GM19025 (cell line): ENCODE measurements around the gene STK24.

Experiments
- ATAC-seq: cut with Tn5 transposase; IDR thresholded peaks from one replicate; pipeline ENCODE4 v1.9.1; 2021; ENCODE audit warnings: mild to moderate bottlenecking, low read depth, moderate library complexity; ENCODE audit not compliant: unreplicated experiment

STK24 gene

DNA sequence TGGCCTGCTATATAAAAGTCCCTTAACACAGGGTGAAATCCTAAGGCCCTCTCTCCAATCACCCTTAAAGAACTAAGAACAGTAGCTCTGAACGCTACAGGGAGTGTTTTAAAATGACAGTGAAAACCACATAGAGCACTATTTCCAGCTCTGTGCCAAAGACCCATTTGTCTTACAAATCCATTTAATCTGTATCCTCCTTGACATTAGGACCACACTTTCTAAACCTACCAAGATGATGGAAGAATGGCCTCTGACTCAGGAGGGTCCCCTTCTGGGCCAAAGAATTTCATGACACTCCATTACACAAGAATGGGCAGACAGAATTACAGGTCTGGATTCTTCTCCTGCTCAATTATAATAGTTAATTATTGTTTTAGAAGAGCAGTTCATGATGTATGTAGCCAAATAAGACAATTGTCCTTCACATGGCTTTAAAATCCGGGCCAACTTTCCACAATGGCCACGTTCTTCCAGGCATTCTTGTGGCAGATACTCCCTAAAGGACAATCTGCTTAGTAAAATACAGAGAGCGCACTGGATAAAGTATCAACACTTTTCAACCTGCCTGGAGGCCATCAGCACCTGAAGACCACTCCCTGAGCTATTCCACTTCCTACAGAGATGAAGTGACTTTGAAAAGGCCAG lies 61.0 kb downstream of the STK24 start:
- ATAC-seq, result no peak

- ATAC-seq, result no peak
These were observed 62.6 kb downstream of the STK24 start for GRCh38 chr13:98514288-98514687.

DNA sequence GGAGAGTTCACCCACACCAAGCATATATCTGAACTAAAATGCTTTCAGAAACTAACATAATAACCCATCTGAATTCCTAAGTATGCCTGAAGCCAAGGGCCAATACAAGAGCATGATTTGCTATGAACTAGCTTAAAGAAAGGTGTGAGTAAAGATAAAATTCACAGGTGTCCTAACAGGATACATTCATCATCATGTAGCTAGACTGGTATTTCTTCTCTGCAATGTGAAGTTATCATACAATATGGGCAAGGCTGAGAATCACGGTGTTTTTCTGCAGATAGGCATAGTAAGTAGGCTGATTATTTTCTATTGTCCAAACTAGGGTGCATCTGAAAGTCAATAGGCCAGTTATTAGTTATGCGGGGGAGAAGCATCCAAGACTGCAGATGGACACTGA lies 63.1 kb downstream of the STK24 start:
- ATAC-seq, result no peak

DNA sequence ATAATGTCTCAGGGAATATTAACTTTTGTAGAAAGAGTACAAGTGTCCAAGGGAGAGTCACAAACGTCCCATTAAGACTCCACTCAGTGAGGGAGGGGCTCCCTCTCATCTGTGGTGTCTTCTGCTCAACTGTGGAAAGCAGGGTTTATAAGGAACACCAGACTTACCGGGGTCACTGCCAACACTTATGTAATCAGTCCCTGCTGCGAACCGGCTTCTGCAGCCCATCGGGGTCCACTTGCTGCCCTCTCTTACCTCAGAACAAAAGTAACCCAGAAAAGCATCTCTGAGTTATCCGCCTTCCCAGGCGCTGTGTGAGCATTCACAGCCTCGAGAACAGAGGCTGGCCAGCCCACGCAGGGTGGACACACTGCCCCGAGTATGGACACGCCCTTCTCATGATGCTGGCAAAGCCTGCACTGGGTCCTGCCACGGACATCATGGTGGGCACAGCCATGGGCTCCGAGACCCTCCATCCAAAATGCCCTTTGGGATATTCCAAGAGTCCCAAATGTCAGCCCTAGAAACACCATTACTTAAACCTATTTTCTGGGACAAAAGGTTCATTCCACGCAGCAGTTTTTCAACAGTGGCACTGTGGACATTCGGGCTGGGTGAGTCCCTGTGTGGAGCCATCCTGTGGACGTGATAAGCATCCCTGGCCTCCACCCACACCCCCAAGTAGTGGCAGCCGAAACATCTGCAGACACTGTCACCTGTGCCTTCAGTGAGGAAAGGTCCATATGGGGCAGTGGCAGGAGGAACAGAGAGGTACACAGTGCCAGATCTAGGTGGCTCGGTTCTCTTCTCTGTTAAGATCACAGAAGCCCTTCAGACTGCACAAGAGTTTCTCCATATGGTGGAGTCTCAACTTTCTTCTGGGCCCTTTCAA lies 63.9 kb downstream of the STK24 start:
- ATAC-seq, result no peak

- no peak for ATAC-seq
These were observed 65.5 kb downstream of the STK24 start for GRCh38 chr13:98511435-98511834.

- ATAC-seq, result no peak
These were observed 66.8 kb downstream of the STK24 start for GRCh38 chr13:98510156-98510509.

- peak; percentile 36 for ATAC-seq
These were observed 67.4 kb downstream of the STK24 start for GRCh38 chr13:98509271-98510155.

GRCh38 chr13:98508685-98509084 lies 68.2 kb downstream of the STK24 start:
- ATAC-seq, result no peak

GRCh38 chr13:98508280-98508679 lies 68.6 kb downstream of the STK24 start:
- no peak for ATAC-seq

DNA sequence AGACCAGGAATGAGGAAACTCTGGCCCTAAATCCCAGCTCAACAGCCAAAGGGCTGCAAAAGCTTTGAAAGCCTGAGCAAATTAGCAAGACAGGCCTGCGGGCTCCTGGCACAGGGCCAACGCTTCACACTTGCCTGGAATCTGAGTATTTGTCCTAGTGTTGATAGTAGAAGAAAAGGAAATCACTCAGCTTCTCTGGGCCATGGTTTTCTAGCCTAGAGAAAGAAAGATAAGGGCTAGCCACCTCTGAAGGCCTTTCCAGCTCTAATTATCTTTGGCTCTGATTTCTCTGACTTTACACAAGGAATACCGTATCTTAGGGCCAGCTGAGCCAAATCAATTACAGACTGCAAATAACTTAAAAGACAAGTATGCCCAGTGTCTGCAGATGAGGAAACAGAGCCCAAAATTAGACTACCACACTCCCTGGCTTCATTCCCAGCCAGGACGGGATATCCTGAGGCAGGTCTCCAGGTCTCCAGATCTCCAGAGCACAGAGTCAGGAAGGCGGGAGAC lies 69.6 kb downstream of the STK24 start:
- ATAC-seq, result no peak

GRCh38 chr13:98506728-98507230 lies 70.1 kb downstream of the STK24 start:
- ATAC-seq, result no peak

DNA sequence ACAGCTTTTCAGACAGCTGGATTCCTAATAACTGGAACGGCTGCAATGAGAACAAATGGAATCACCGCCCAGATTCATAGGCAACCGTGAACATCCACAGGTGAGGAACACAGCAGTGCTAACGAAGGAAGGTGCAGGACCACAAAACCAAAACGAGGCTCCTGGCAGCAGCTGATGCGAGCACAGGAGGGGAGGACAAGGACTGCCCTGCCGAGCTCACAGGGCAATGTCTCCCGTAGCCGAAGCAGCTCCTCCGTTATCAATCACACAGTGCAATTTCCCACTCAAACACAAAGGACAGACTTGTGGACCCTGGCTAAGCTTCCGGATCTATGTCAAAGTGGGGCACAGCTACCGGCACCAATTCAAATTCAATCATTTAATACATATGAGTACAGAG lies 70.6 kb downstream of the STK24 start:
- ATAC-seq, result no peak

GRCh38 chr13:98505217-98505616 lies 71.7 kb downstream of the STK24 start:
- ATAC-seq, result no peak

DNA sequence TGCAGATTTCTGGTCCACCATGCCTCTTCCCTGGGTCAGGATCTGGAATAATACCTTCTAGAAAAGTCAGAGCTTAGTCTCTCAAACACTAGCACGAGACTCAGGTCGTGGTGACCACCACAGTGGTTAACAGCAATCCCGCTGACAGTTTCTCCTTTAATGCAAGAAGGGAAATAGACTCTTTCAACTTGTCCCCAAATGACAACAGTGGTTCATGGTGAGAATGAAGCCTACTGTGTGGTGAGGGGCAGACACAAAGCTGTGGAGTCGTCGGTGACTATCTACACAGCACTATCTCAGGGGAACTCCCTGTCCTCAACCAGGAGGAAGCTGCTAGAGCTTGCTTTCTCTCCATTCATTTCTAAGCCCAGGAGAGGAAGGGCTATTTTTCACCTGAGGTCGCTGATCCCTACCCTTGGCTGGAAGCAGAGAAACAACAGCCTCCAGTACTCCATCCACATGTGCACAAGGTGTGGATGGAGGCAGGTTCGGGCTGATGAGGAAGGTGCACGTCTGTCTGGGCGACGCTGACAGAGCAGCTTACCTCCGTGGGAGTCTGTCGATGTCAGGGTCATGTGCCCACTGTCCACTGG lies 72.4 kb downstream of the STK24 start:
- ATAC-seq, result peak; percentile 43

DNA sequence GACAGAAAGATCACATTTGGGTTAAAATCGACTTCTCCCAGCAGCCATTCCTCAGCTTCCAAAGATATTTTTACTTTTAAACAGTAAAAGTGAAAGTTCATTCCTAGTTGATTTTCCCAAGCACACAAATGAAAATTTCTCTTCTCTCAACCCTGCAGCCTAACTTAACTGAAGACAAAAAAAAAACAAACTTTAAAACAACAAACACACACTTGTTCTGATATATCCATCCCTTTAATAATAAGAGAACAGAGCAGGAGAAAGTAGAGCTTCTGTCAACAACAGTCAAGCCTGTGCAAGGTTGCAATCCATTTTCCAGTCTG lies 72.9 kb downstream of the STK24 start:
- ATAC-seq, result no peak

- ATAC-seq, result no peak
These were observed 73.5 kb downstream of the STK24 start for GRCh38 chr13:98503175-98504028.

GRCh38 chr13:98500963-98501421 lies 75.9 kb downstream of the STK24 start:
- ATAC-seq, result peak; percentile 77

DNA sequence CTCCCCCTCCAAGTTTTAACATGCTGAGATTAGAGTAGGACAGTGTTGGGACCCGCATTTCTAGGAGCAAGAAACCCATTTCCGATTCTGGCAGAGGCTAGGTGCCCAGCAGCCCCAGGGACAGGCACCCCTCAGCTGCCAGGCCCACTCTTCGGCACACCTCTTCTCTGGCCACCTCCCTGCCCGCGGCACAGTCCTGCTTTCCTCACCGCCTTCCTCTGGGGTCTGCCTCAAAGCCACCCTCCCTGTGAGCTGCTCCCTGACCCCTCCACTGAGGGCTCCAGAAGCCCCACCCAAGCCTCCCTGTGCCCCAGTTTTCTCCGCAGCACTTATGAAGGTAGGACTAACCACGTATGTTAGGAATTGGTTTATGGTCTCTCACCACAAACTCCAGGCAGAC lies 79.9 kb downstream of the STK24 start:
- no peak for ATAC-seq

GRCh38 chr13:98496479-98496791 lies 80.5 kb downstream of the STK24 start:
- ATAC-seq, result no peak
